Measurements from ENCODE around the gene TFR2. TPM values are rescaled to one million over a fixed set of nuclear protein-coding genes. Genes with fewer than 3 reads are reported as not detected.

The TFR2 gene
- total and polyA plus RNA-seq, 9 of the 15 experiments (the other 6 are each of a cell fraction or from before 2014, with no cell fraction given): 3.8 to 123 (median 51.1) TPM

DNA sequence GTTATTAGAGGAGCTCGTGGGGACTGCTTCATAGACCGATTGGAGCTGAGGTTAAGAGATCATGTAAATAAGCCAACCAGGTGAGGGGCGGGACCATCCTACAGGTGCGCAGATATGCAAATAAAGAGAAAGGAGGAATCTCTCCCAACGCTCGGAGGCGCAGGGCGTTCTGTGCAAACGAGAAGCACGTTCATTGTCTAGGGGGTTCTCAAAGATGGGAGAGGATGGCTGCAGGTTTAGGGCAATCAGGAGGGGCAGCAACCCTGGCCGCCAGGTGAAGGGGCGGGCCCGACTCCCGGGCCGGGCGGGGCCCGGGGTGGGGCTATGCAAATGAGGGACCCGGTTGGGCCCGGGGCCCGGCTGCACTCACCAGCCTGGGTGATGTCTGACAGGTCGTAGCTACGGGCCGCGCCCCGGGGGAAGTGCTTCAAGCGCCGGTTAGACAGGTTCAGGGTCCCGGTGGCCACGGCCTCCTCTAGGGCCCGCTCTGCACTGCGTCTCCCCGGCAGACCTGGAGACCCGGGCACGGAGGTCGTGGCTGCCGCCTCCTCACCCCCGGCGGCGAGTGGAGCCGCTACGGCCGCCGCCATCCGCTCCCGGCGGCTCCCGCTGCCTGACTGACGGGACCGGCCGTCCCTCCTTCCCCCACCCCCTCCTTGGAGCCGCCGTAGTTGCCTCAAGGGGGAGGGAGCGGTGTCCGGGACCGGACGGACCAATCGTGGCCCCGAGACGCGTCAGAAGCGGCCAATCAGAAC lies 55.7 kb downstream of the TFR2 start, which contains the start of gene LRCH4 (continued):
- TF ChIP-seq HOXB6 (CRISPR knock-in tag; IDR thresholded peaks at IDR 0.05; ENCODE audit: borderline replicate concordance): peak; percentile 33; the same call in 1 of the 2 replicates
- TF ChIP-seq FOXA1 (IDR thresholded peaks at IDR 0.05; ENCODE audit: borderline replicate concordance): no peak
- no peak for TF ChIP-seq PTRF (tag; IDR thresholded peaks at IDR 0.05)
- TF ChIP-seq ZFP91 (CRISPR knock-in tag; IDR thresholded peaks at IDR 0.05): 0 out of 2 replicates have a peak, but pooled peaks have one; percentile 35
- peak; percentile 60 for TF ChIP-seq EP300 (IDR thresholded peaks at IDR 0.05; ENCODE audit: low read length)
- 0 out of 2 replicates have a peak, but pooled peaks have one; percentile 51 for TF ChIP-seq PTBP1 (IDR thresholded peaks at IDR 0.05; ENCODE audit: low read depth, low read length)
- peak; percentile 99 for TF ChIP-seq MTA3 (IDR thresholded peaks at IDR 0.05; ENCODE audit: borderline replicate concordance)
- TF ChIP-seq RBFOX2 (IDR thresholded peaks at IDR 0.05; ENCODE audit: low read depth, low read length): peak; percentile 99
- TF ChIP-seq TBL1XR1 (IDR thresholded peaks at IDR 0.05; ENCODE audit: low read length in 2 of 2): peak in 1 of 2 experiments; percentile 48; a peak in 2 of 4 replicates
- peak; percentile 35; the same call in 1 of the 2 replicates for TF ChIP-seq GMEB1 (CRISPR knock-in tag; IDR thresholded peaks at IDR 0.05)
- TF ChIP-seq CGGBP1 (CRISPR knock-in tag; IDR thresholded peaks at IDR 0.05): peak; percentile 80; the same call in 1 of the 2 replicates
- peak; percentile 95 for TF ChIP-seq KDM5B (IDR thresholded peaks at IDR 0.05; ENCODE audit: insufficient replicate concordance, low read depth, low read length)
- TF ChIP-seq SREBF2 (CRISPR knock-in tag; IDR thresholded peaks at IDR 0.05): no peak
- peak; percentile 39; the same call in 1 of the 2 replicates for TF ChIP-seq FOSL1 (tag; conservative IDR thresholded peaks at IDR 0.05)
- TF ChIP-seq, protein P1, sequence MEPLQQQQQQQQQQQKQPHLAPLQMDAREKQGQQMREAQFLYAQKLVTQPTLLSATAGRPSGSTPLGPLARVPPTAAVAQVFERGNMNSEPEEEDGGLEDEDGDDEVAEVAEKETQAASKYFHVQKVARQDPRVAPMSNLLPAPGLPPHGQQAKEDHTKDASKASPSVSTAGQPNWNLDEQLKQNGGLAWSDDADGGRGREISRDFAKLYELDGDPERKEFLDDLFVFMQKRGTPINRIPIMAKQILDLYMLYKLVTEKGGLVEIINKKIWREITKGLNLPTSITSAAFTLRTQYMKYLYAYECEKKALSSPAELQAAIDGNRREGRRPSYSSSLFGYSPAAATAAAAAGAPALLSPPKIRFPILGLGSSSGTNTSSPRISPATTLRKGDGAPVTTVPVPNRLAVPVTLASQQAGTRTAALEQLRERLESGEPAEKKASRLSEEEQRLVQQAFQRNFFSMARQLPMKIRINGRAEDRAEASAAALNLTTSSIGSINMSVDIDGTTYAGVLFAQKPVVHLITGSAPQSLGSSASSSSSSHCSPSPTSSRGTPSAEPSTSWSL (CRISPR knock-in tag; IDR thresholded peaks at IDR 0.05; ENCODE audit: borderline replicate concordance): peak; percentile 65; the same call in 1 of the 2 replicates
- TF ChIP-seq DPF2 (IDR thresholded peaks at IDR 0.05): peak; percentile 10; the same call in 1 of the 2 replicates
- peak; percentile 77 for TF ChIP-seq CBX1 (IDR thresholded peaks at IDR 0.05; ENCODE audit: low read depth)
- peak; percentile 45; the same call in 1 of the 2 replicates for TF ChIP-seq ZNF583 (CRISPR knock-in tag; IDR thresholded peaks at IDR 0.05)
- TF ChIP-seq FOXP1 (CRISPR knock-in tag; IDR thresholded peaks at IDR 0.05): peak; percentile 78
- TF ChIP-seq HLTF (IDR thresholded peaks at IDR 0.05): no peak
- peak; percentile 75 for TF ChIP-seq HCFC1 (IDR thresholded peaks at IDR 0.05; ENCODE audit: low read depth, low read length)
- peak; percentile 95 for TF ChIP-seq TAF1 (IDR thresholded peaks at IDR 0.05; ENCODE audit: control insufficient read depth, extremely low read depth, insufficient read depth, low read length, severe bottlenecking)
- TF ChIP-seq EHMT2 (IDR thresholded peaks at IDR 0.05): no peak

Data from K562 (cell line).